ENCODE data around the gene CLRN2. TPM values are rescaled to one million over a fixed set of nuclear protein-coding genes. Genes with fewer than 3 reads are reported as not detected.

The CLRN2 gene
- total RNA-seq, 2 donors from 2014 or later: not detected

- Mint-ChIP-seq H3K4me3 (no peak overlapping the region), H3K36me3 (ENCODE audit: low read depth) (peaks cover 43% of the 10 kb centered on the region), H3K27me3 (ENCODE audit: insufficient read depth) (no peaks in the 10 kb centered on the region), H3K27ac (no peak overlapping the region), H3K9me3 (no peaks in the 10 kb centered on the region), H3K4me1 (peaks cover 3% of the 10 kb centered on the region)
- no peak overlapping the region for H3K27ac ChIP-seq (ENCODE audit: low read depth, low read length)
- H3K36me3 ChIP-seq (ENCODE audit: control insufficient read depth, insufficient read depth, low read length): peaks cover 67% of the 10 kb centered on the region
- DNase-seq: no peak
- TF ChIP-seq, protein P1, sequence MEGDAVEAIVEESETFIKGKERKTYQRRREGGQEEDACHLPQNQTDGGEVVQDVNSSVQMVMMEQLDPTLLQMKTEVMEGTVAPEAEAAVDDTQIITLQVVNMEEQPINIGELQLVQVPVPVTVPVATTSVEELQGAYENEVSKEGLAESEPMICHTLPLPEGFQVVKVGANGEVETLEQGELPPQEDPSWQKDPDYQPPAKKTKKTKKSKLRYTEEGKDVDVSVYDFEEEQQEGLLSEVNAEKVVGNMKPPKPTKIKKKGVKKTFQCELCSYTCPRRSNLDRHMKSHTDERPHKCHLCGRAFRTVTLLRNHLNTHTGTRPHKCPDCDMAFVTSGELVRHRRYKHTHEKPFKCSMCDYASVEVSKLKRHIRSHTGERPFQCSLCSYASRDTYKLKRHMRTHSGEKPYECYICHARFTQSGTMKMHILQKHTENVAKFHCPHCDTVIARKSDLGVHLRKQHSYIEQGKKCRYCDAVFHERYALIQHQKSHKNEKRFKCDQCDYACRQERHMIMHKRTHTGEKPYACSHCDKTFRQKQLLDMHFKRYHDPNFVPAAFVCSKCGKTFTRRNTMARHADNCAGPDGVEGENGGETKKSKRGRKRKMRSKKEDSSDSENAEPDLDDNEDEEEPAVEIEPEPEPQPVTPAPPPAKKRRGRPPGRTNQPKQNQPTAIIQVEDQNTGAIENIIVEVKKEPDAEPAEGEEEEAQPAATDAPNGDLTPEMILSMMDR (conservative IDR thresholded peaks at IDR 0.05): no peak
- no peaks in the 10 kb centered on the region for H3K27me3 ChIP-seq (ENCODE audit: control insufficient read depth, insufficient read depth, low read length, poor library complexity, severe bottlenecking)
- no peak overlapping the region for H3K4me3 ChIP-seq (ENCODE audit: low read length)
- no peak overlapping the region for H3K9ac ChIP-seq (ENCODE audit: extremely low read depth, low read length, poor library complexity, severe bottlenecking)
- no peaks in the 10 kb centered on the region for H3K9me3 ChIP-seq (ENCODE audit: control insufficient read depth, low read length)
- no peaks in the 10 kb centered on the region for H3K4me1 ChIP-seq (ENCODE audit: control insufficient read depth, insufficient read depth, low read length)
- WGBS, 2 experiments (ENCODE audit: insufficient coverage in 1 of 2, insufficient read length in 1 of 2): 86% methylated on average over 3 of the region's 3 CpGs; no CpG with 5 or more reads in 1 of the 2 experiments
Measured at GRCh38 chr4:17491196-17491595, 23.8 kb upstream of the CLRN2 start.

DNA sequence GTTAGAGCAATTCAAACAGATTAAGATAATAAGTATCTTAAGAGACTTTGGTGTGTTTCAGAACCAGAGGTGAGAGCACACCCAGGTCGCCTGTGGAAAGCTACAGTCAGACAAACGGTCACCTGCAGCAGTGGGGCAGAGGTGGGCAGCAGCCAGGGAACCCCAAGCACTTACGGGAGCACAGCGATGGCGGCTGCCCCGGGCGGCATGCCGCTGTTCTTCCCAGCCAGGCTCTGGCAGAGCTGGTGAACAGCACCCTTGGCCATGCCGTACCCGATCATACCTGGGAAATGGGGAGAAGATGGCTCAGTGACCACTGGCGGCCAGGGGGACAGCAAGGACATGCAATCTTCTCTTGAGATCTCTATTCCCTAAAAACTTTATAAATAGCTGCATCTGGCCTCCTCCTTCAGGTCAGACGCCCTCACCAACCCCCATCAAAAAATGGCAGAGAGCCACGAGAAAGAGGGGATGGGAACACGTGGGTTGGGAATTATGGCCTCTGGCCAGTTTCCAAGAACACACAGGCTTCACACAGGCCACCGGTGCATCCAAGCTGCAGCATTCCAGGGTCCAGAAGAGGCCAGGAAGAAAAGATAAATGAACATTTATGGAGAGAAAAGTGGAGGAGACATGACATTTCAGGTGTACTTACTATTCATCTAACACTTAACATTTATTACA is 22.8 kb upstream of the CLRN2 start:
- Histone ChIP-seq H3K4me3 (ENCODE audit: low read length) (no peak overlapping the region), H3K9ac (ENCODE audit: extremely low read depth, low read length, poor library complexity, severe bottlenecking) (no peak overlapping the region), H3K27me3 (ENCODE audit: control insufficient read depth, insufficient read depth, low read length, poor library complexity, severe bottlenecking) (no peaks in the 10 kb centered on the region), H3K27ac (ENCODE audit: low read depth, low read length) (no peak overlapping the region), H3K4me1 (ENCODE audit: control insufficient read depth, insufficient read depth, low read length) (no peaks in the 10 kb centered on the region), H3K36me3 (ENCODE audit: control insufficient read depth, insufficient read depth, low read length) (peaks cover 57% of the 10 kb centered on the region), H3K9me3 (ENCODE audit: control insufficient read depth, low read length) (no peaks in the 10 kb centered on the region)
- 94 to 100% methylated on average over 3 to 15 of the region's 15 CpGs for WGBS, 2 experiments (ENCODE audit: insufficient coverage in 1 of 2, insufficient read length in 1 of 2)
- no peak overlapping the region for H3K4me3 Mint-ChIP-seq
- peaks cover 35% of the 10 kb centered on the region for H3K36me3 Mint-ChIP-seq (ENCODE audit: low read depth)
- no peak for DNase-seq
- H3K27ac Mint-ChIP-seq: no peak overlapping the region
- no peaks in the 10 kb centered on the region for H3K27me3 Mint-ChIP-seq (ENCODE audit: insufficient read depth)
- TF ChIP-seq, protein P1 (conservative IDR thresholded peaks at IDR 0.05): no peak
- no peaks in the 10 kb centered on the region for H3K9me3 Mint-ChIP-seq
- peaks cover 3% of the 10 kb centered on the region for H3K4me1 Mint-ChIP-seq

- Histone ChIP-seq H3K4me1 (ENCODE audit: control insufficient read depth, insufficient read depth, low read length) (no peaks in the 10 kb centered on the region), H3K4me3 (ENCODE audit: low read length) (no peak overlapping the region), H3K9me3 (ENCODE audit: control insufficient read depth, low read length) (no peaks in the 10 kb centered on the region), H3K36me3 (ENCODE audit: control insufficient read depth, insufficient read depth, low read length) (peaks cover 58% of the 10 kb centered on the region), H3K9ac (ENCODE audit: extremely low read depth, low read length, poor library complexity, severe bottlenecking) (no peak overlapping the region), H3K27me3 (ENCODE audit: control insufficient read depth, insufficient read depth, low read length, poor library complexity, severe bottlenecking) (no peaks in the 10 kb centered on the region), H3K27ac (ENCODE audit: low read depth, low read length) (no peak overlapping the region)
- whole genome bisulfite sequencing, 2 experiments (ENCODE audit: insufficient coverage in 1 of 2, insufficient read length in 1 of 2): 92 to 100% methylated on average over 2 of the region's 2 CpGs
- Mint-ChIP-seq H3K27ac (no peak overlapping the region), H3K9me3 (no peaks in the 10 kb centered on the region), H3K27me3 (ENCODE audit: insufficient read depth) (no peaks in the 10 kb centered on the region), H3K4me1 (peaks cover 3% of the 10 kb centered on the region), H3K36me3 (ENCODE audit: low read depth) (peaks cover 35% of the 10 kb centered on the region), H3K4me3 (no peak overlapping the region)
- TF ChIP-seq, protein P1 (conservative IDR thresholded peaks at IDR 0.05): no peak
- DNase-seq: no peak
Measured at GRCh38 chr4:17492876-17493275, 22.1 kb upstream of the CLRN2 start.
